ENCODE data around the gene ZBTB7C. TPM values are rescaled to one million over a fixed set of nuclear protein-coding genes. Genes with fewer than 3 reads are reported as not detected.

Gene ZBTB7C
- polyA plus RNA-seq, 1 of the 3 experiments (the other 2 are of a cell fraction) = 0.05 TPM

GRCh38 chr18:48252525-48252924 lies 156.7 kb downstream of the ZBTB7C start:
- H3K9ac ChIP-seq = no peak overlapping the region
- no peaks in the 10 kb centered on the region for H4K20me1 ChIP-seq (ENCODE audit: insufficient read depth)
- CTCF ChIA-PET = interaction anchor here (0.5 kb wide), 1 partner anchor 677 kb away, joined by 3 read pairs; no protein-coding TSS in a partner anchor
- DNase-seq = no peak
- H3K27ac ChIP-seq (ENCODE audit: low read depth in 2 of 2, low read length in 1 of 2) = no peak overlapping the region
- POLR2A ChIA-PET = no interaction called here
- no peak for TF ChIP-seq GATA2 (CRISPR knock-in tag; IDR thresholded peaks at IDR 0.05)
- no peak for TF ChIP-seq ELF1 (IDR thresholded peaks at IDR 0.05)
- no peak for TF ChIP-seq RCOR1 (IDR thresholded peaks at IDR 0.05; ENCODE audit: low read length)
- TF ChIP-seq TEAD4 (IDR thresholded peaks at IDR 0.05; ENCODE audit: borderline replicate concordance, insufficient read depth) = no peak
- no peak for TF ChIP-seq MXI1 (IDR thresholded peaks at IDR 0.05; ENCODE audit: low read depth, low read length)
- no peak for TF ChIP-seq RFX5 (IDR thresholded peaks at IDR 0.05; ENCODE audit: low read length)
- TF ChIP-seq JUND (IDR thresholded peaks at IDR 0.05) = no peak
- no peak for TF ChIP-seq TCF12 (IDR thresholded peaks at IDR 0.05)
- TF ChIP-seq, protein P1, sequence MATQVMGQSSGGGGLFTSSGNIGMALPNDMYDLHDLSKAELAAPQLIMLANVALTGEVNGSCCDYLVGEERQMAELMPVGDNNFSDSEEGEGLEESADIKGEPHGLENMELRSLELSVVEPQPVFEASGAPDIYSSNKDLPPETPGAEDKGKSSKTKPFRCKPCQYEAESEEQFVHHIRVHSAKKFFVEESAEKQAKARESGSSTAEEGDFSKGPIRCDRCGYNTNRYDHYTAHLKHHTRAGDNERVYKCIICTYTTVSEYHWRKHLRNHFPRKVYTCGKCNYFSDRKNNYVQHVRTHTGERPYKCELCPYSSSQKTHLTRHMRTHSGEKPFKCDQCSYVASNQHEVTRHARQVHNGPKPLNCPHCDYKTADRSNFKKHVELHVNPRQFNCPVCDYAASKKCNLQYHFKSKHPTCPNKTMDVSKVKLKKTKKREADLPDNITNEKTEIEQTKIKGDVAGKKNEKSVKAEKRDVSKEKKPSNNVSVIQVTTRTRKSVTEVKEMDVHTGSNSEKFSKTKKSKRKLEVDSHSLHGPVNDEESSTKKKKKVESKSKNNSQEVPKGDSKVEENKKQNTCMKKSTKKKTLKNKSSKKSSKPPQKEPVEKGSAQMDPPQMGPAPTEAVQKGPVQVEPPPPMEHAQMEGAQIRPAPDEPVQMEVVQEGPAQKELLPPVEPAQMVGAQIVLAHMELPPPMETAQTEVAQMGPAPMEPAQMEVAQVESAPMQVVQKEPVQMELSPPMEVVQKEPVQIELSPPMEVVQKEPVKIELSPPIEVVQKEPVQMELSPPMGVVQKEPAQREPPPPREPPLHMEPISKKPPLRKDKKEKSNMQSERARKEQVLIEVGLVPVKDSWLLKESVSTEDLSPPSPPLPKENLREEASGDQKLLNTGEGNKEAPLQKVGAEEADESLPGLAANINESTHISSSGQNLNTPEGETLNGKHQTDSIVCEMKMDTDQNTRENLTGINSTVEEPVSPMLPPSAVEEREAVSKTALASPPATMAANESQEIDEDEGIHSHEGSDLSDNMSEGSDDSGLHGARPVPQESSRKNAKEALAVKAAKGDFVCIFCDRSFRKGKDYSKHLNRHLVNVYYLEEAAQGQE (IDR thresholded peaks at IDR 0.05; ENCODE audit: low read depth, low read length) = no peak
- TF ChIP-seq FOXM1 (IDR thresholded peaks at IDR 0.05; ENCODE audit: low read depth) = no peak
- TF ChIP-seq CTCF (IDR thresholded peaks at IDR 0.05) = no peak
- TF ChIP-seq, protein P2, sequence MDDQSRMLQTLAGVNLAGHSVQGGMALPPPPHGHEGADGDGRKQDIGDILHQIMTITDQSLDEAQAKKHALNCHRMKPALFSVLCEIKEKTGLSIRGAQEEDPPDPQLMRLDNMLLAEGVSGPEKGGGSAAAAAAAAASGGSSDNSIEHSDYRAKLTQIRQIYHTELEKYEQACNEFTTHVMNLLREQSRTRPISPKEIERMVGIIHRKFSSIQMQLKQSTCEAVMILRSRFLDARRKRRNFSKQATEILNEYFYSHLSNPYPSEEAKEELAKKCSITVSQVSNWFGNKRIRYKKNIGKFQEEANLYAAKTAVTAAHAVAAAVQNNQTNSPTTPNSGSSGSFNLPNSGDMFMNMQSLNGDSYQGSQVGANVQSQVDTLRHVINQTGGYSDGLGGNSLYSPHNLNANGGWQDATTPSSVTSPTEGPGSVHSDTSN (IDR thresholded peaks at IDR 0.05) = no peak
- TF ChIP-seq MAX (IDR thresholded peaks at IDR 0.05; ENCODE audit: low read depth) = no peak
- TF ChIP-seq YY1 (IDR thresholded peaks at IDR 0.05; ENCODE audit: low read depth) = no peak
- TF ChIP-seq CHD2 (IDR thresholded peaks at IDR 0.05; ENCODE audit: low read length, partially characterized antibody) = no peak
- H3K9me3 ChIP-seq = no peaks in the 10 kb centered on the region; the same call in none of the 2 replicates
- H3F3A ChIP-seq (replicated peaks; ENCODE audit: insufficient read depth) = no peaks in the 10 kb centered on the region
- no peak overlapping the region for H2AFZ ChIP-seq (ENCODE audit: low read depth)
- no peaks in the 10 kb centered on the region; the same call in 1 of the 2 replicates for H3K27me3 ChIP-seq (ENCODE audit: insufficient read depth)
- H3K4me3 ChIP-seq (ENCODE audit: low read depth in 2 of 2, low read length in 1 of 2) = no peak overlapping the region
- no peaks in the 10 kb centered on the region for H3K9me2 ChIP-seq
- WGBS (ENCODE audit: low lambda C conversion rate) = 39% methylated on average over 3 of the region's 3 CpGs
- no peaks in the 10 kb centered on the region for H3K36me3 ChIP-seq (replicated peaks in 1 of 2; ENCODE audit: control insufficient read depth in 1 of 2, insufficient read depth in 2 of 2, low read length in 1 of 2)
- H3K79me2 ChIP-seq (ENCODE audit: insufficient read depth) = no peaks in the 10 kb centered on the region
- H3K4me1 ChIP-seq (ENCODE audit: control insufficient read depth in 1 of 2, insufficient read depth in 2 of 2, low read depth in 1 of 2, low read length in 1 of 2) = no peaks in the 10 kb centered on the region
- no peak overlapping the region for H3K4me2 ChIP-seq

Data from SK-N-SH (cell line).